ENCODE measurements around the gene ESRRA.

DNA sequence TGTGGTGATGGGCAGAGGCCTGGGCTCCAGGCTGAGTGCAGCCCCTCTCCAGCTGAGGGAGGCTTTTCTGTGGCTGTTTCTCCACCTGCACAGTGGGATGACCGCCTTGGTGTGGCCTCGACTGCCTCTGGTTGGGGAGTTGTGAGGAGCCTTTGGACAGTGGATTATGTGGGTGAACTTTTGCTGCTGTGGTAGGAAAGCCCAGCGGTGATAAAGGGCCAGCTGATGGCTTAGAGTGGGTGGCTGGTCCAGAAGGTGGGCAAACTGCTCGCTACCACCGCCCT, 1.4 kb upstream of the ESRRA start:
- TF ChIP-seq CTCF (IDR thresholded peaks at IDR 0.05) (no peak), POLR2A (IDR thresholded peaks at IDR 0.05) (no peak)
